ENCODE data around the gene LRRK2. TPM values are rescaled to one million over a fixed set of nuclear protein-coding genes. Genes with fewer than 3 reads are reported as not detected.

Gene LRRK2
- total and polyA plus RNA-seq, 7 experiments from 2014 or later: 0.16 to 32.2 (median 2.1) TPM; not detected in 3

DNA sequence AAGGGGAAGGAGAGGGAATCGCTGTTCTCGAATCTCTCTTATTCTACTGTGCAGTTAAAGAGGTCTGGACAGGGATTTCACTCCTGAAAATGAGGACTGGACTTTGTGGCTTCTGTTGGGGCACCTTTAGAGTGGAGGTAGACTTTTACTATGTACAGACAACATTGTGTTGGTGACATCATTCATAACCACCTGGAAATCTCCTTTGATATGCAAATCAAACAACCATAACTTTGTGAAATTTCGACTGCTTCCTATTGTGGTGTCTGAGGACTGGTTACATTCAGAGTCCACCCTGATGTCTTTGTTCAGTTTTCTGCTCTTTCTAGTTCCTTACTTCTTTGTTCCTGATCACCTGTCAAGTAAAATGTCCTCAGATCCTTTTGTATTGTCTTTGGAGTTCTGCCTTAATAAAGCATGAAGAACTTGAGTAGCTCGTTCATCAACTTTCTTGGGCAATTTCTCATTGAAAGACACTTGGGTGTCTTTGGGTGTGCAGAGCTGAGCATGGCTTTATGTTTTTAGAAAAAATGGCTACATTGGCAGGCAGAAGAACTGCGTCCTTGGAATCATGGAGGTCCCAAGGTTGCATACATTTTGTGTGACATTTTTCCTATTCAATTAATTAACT, 29.8 kb downstream of the LRRK2 start:
- H3K4me1 Mint-ChIP-seq: no peaks in the 10 kb centered on the region
- Histone ChIP-seq H3K27me3 (ENCODE audit: control insufficient read depth in 2 of 2, insufficient read depth in 2 of 2, low read length in 2 of 2) (no peaks in the 10 kb centered on the region), H3K4me1 (ENCODE audit: control insufficient read depth in 2 of 2, insufficient read depth in 2 of 2, low read length in 2 of 2) (no peaks in the 10 kb centered on the region), H3K9me3 (ENCODE audit: control insufficient read depth in 2 of 3, low read length in 3 of 3) (no peaks in the 10 kb centered on the region), H3K4me3 (ENCODE audit: low read length) (no peak overlapping the region), H3K36me3 (ENCODE audit: control insufficient read depth in 2 of 3, insufficient read depth in 3 of 3, low read length in 3 of 3) (no peaks in the 10 kb centered on the region), H3K27ac (ENCODE audit: low read depth, low read length) (no peak overlapping the region)
- H3K36me3 Mint-ChIP-seq: no peaks in the 10 kb centered on the region
- peaks cover 0 to 4% (median 0%) of the 10 kb centered on the region in 11 donors for H3K9me3 Mint-ChIP-seq
- CTCF ChIA-PET: no interaction called here
- POLR2A ChIA-PET: no interaction called here
- H3K27me3 Mint-ChIP-seq: peaks cover 0 to 4% (median 0%) of the 10 kb centered on the region in 5 donors
- intact Hi-C loops (cut with micrococcal nuclease): no loop called here
- no peak for DNase-seq
- no peak overlapping the region for H3K27ac Mint-ChIP-seq
- ATAC-seq: no peak
- H3K4me3 Mint-ChIP-seq: no peak overlapping the region

- Mint-ChIP-seq H3K27ac (no peak overlapping the region), H3K36me3 (no peaks in the 10 kb centered on the region), H3K9me3 (peaks cover 0 to 7% (median 0%) of the 10 kb centered on the region in 11 donors), H3K4me3 (no peak overlapping the region), H3K27me3 (peaks cover 0 to 4% (median 0%) of the 10 kb centered on the region in 5 donors), H3K4me1 (no peaks in the 10 kb centered on the region)
- Histone ChIP-seq H3K4me1 (ENCODE audit: control insufficient read depth in 2 of 2, insufficient read depth in 2 of 2, low read length in 2 of 2) (no peaks in the 10 kb centered on the region), H3K27ac (ENCODE audit: low read depth, low read length) (no peak overlapping the region), H3K9me3 (ENCODE audit: control insufficient read depth in 2 of 3, low read length in 3 of 3) (no peaks in the 10 kb centered on the region), H3K36me3 (ENCODE audit: control insufficient read depth in 2 of 3, insufficient read depth in 3 of 3, low read length in 3 of 3) (no peaks in the 10 kb centered on the region), H3K27me3 (ENCODE audit: control insufficient read depth in 2 of 2, insufficient read depth in 2 of 2, low read length in 2 of 2) (no peaks in the 10 kb centered on the region), H3K4me3 (ENCODE audit: low read length) (no peak overlapping the region)
- DNase-seq (no peak), ATAC-seq (no peak)
- intact Hi-C loops (cut with micrococcal nuclease): no loop called here
- CTCF ChIA-PET: no interaction called here
- POLR2A ChIA-PET: no interaction called here
Measured at GRCh38 chr12:40258371-40258770, 33.6 kb downstream of the LRRK2 start.

DNA sequence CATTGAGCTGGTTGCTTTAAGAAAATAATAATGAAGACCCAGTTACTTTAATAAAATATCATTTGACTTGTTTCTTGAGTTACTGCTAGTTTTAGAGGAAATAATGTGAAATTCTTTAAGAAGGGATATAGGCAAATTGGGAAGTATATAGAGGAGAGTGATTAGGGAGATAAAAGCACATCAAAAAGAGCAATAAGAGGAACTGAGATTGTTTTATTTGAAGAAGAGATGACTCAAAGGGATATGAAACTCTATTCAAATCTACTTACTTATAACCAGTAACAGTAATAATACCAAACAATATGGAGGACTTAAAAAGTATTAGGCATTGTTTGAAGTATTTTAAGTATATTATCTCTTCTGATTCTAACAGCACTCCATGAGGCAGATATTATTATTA, 37.1 kb downstream of the LRRK2 start:
- Histone ChIP-seq H3K36me3 (ENCODE audit: control insufficient read depth in 2 of 3, insufficient read depth in 3 of 3, low read length in 3 of 3) (no peaks in the 10 kb centered on the region), H3K27ac (ENCODE audit: low read depth, low read length) (no peak overlapping the region), H3K4me3 (ENCODE audit: low read length) (no peak overlapping the region), H3K27me3 (ENCODE audit: control insufficient read depth in 2 of 2, insufficient read depth in 2 of 2, low read length in 2 of 2) (no peaks in the 10 kb centered on the region), H3K4me1 (ENCODE audit: control insufficient read depth in 2 of 2, insufficient read depth in 2 of 2, low read length in 2 of 2) (no peaks in the 10 kb centered on the region), H3K9me3 (ENCODE audit: control insufficient read depth in 2 of 3, low read length in 3 of 3) (no peaks in the 10 kb centered on the region)
- ATAC-seq (no peak), DNase-seq (no peak)
- ChIA-PET CTCF (no interaction called here), POLR2A (no interaction called here)
- Mint-ChIP-seq H3K27ac (no peak overlapping the region), H3K4me3 (no peak overlapping the region), H3K36me3 (no peaks in the 10 kb centered on the region), H3K9me3 (peaks cover 0 to 15% (median 3%) of the 10 kb centered on the region in 11 donors), H3K4me1 (no peaks in the 10 kb centered on the region), H3K27me3 (no peaks in the 10 kb centered on the region)
- intact Hi-C loops (cut with micrococcal nuclease): no loop called here

DNA sequence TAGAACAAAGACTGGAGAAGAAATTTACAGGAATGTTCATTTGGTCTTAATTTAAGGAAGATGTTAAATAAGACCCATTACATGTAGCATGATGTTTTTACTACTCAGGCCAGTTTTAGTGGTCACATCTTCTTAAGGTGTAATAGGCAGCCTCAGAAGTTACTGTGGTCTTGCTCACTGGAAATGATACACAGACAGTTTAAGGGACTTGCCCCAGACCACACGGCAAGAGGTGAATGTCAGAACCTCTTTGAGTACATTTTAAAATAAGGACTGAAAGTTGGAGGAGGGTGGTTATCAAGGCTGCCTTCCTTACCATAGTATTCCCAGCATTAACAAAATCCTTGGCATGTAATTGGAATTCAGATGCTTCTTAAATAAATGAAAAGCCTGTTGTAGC, 37.9 kb downstream of the LRRK2 start:
- H3K4me3 Mint-ChIP-seq: no peak overlapping the region
- H3K27me3 Mint-ChIP-seq: no peaks in the 10 kb centered on the region
- no peak for DNase-seq
- no peaks in the 10 kb centered on the region for H3K4me1 Mint-ChIP-seq
- H3K36me3 Mint-ChIP-seq: no peaks in the 10 kb centered on the region
- H3K36me3 ChIP-seq (ENCODE audit: control insufficient read depth in 2 of 3, insufficient read depth in 3 of 3, low read length in 3 of 3): no peaks in the 10 kb centered on the region
- intact Hi-C loops (cut with micrococcal nuclease): no loop called here
- ChIA-PET POLR2A (no interaction called here), CTCF (no interaction called here)
- no peaks in the 10 kb centered on the region for H3K27me3 ChIP-seq (ENCODE audit: control insufficient read depth in 2 of 2, insufficient read depth in 2 of 2, low read length in 2 of 2)
- H3K4me3 ChIP-seq (ENCODE audit: low read length): no peak overlapping the region
- no peak overlapping the region for H3K27ac ChIP-seq (ENCODE audit: low read depth, low read length)
- H3K27ac Mint-ChIP-seq: no peak overlapping the region
- no peaks in the 10 kb centered on the region for H3K4me1 ChIP-seq (ENCODE audit: control insufficient read depth in 2 of 2, insufficient read depth in 2 of 2, low read length in 2 of 2)
- no peak for ATAC-seq
- H3K9me3 Mint-ChIP-seq: peaks cover 0 to 15% (median 3%) of the 10 kb centered on the region in 11 donors
- no peaks in the 10 kb centered on the region for H3K9me3 ChIP-seq (ENCODE audit: control insufficient read depth in 2 of 3, low read length in 3 of 3)

- DNase-seq: peak in 1 of 9 donors; percentile 8
- ChIA-PET CTCF (no interaction called here), POLR2A (no interaction called here)
- ATAC-seq: no peak
- no peaks in the 10 kb centered on the region for H3K36me3 ChIP-seq (ENCODE audit: control insufficient read depth in 2 of 3, insufficient read depth in 3 of 3, low read length in 3 of 3)
- H3K9me3 Mint-ChIP-seq: peaks cover 0 to 15% (median 3%) of the 10 kb centered on the region in 11 donors
- intact Hi-C loops (cut with micrococcal nuclease): no loop called here
- H3K4me3 Mint-ChIP-seq: no peak overlapping the region
- no peak overlapping the region for H3K27ac Mint-ChIP-seq
- H3K4me1 ChIP-seq (ENCODE audit: control insufficient read depth in 2 of 2, insufficient read depth in 2 of 2, low read length in 2 of 2): no peaks in the 10 kb centered on the region
- H3K27ac ChIP-seq (ENCODE audit: low read depth, low read length): no peak overlapping the region
- no peaks in the 10 kb centered on the region for H3K27me3 Mint-ChIP-seq
- no peaks in the 10 kb centered on the region for H3K27me3 ChIP-seq (ENCODE audit: control insufficient read depth in 2 of 2, insufficient read depth in 2 of 2, low read length in 2 of 2)
- H3K4me3 ChIP-seq (ENCODE audit: low read length): no peak overlapping the region
- H3K36me3 Mint-ChIP-seq: no peaks in the 10 kb centered on the region
- H3K4me1 Mint-ChIP-seq: no peaks in the 10 kb centered on the region
- no peaks in the 10 kb centered on the region for H3K9me3 ChIP-seq (ENCODE audit: control insufficient read depth in 2 of 3, low read length in 3 of 3)
Measured at GRCh38 chr12:40263616-40264409, 39.0 kb downstream of the LRRK2 start.

DNA sequence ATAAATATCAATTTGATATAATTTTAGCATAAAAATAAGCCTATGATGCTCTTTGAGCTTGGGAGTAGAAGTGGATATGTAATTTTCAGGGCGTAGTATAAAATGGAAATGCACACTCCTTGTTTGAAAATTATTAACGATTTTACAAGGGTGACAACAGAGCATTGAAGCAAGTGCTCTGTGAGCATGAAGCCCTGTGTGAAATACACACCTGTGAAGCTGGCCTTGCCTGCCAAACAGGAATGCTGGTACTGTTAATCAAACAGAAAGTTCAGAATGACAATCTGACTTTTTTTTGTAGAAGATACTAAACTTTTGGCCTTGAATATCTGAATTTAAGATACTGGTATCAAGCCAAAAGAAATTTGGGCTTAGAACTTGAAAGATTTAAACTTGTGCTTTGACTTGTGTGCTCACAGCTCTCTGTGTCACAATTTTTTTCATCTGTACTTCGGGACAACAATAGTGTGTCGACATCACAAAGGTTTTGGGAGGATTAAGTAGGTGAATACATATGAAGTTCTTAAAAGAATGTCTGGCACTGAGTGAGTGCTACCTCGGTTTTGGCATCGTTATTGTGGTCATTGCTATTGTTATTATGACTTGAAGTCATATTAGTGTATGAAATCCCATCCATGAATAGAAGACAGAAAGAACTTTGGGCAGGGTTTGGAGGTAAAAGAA, 47.3 kb downstream of the LRRK2 start:
- no peak for ATAC-seq
- H3K4me3 Mint-ChIP-seq: no peak overlapping the region
- POLR2A ChIA-PET: no interaction called here

More for the DNA sequence above, 47.3 kb downstream of the LRRK2 start:
- intact Hi-C loops (cut with micrococcal nuclease): no loop called here
- Histone ChIP-seq H3K36me3 (ENCODE audit: control insufficient read depth in 2 of 3, insufficient read depth in 3 of 3, low read length in 3 of 3) (no peaks in the 10 kb centered on the region), H3K4me3 (ENCODE audit: low read length) (no peak overlapping the region), H3K4me1 (ENCODE audit: control insufficient read depth in 2 of 2, insufficient read depth in 2 of 2, low read length in 2 of 2) (no peaks in the 10 kb centered on the region), H3K27me3 (ENCODE audit: control insufficient read depth in 2 of 2, insufficient read depth in 2 of 2, low read length in 2 of 2) (no peaks in the 10 kb centered on the region), H3K9me3 (ENCODE audit: control insufficient read depth in 2 of 3, low read length in 3 of 3) (no peaks in the 10 kb centered on the region), H3K27ac (ENCODE audit: low read depth, low read length) (no peak overlapping the region)
- Mint-ChIP-seq H3K36me3 (no peaks in the 10 kb centered on the region), H3K27me3 (no peaks in the 10 kb centered on the region), H3K27ac (no peak overlapping the region), H3K9me3 (peaks cover 0 to 3% (median 0%) of the 10 kb centered on the region in 11 donors), H3K4me1 (no peaks in the 10 kb centered on the region)
- CTCF ChIA-PET: no interaction called here
- no peak for DNase-seq
